GM23248 (cell line): ENCODE measurements around the gene CCDC187. TPM values are rescaled to one million over a fixed set of nuclear protein-coding genes. Genes with fewer than 3 reads are reported as not detected.

ENCODE experiments used
- DNase-seq: peaks from one replicate; pipeline ENCODE4 v3.0.0-alpha.2; 2015
- H2AFZ ChIP-seq: fragments of 200-600 bp; sonication (generic); 2 replicates; pipeline ENCODE4 v1.6.1; 2016; ENCODE audit warnings: antibody characterized with exemption
- H3F3A ChIP-seq: fragments of 200-600 bp; sonication (generic); 2 replicates; pipeline ENCODE4 v1.6.1; 2016; ENCODE audit warnings: mild to moderate bottlenecking, antibody characterized with exemption, mixed run types; ENCODE audit not compliant: insufficient read depth
- H3K27ac ChIP-seq: fragments of 200-600 bp; sonication (generic); 2 replicates; pipeline ENCODE4 v1.5.1; 2016; ENCODE audit warnings: mild to moderate bottlenecking
- H3K27me3 ChIP-seq: fragments of 200-600 bp; sonication (generic); replicated peaks from 2 replicates; pipeline ENCODE4 v1.6.1; 2016; ENCODE audit warnings: mild to moderate bottlenecking; ENCODE audit not compliant: insufficient read depth
- H3K36me3 ChIP-seq: fragments of 200-600 bp; sonication (generic); 2 replicates; pipeline ENCODE4 v1.6.1; 2016; ENCODE audit warnings: low read depth, mild to moderate bottlenecking
- H3K4me1 ChIP-seq: fragments of 200-600 bp; sonication (generic); 2 replicates; pipeline ENCODE4 v1.6.1; 2016; ENCODE audit warnings: mild to moderate bottlenecking; ENCODE audit not compliant: insufficient read depth
- H3K4me2 ChIP-seq: fragments of 200-600 bp; sonication (generic); one replicate; pipeline ENCODE4 v1.6.1; 2016; ENCODE audit warnings: mild to moderate bottlenecking; ENCODE audit not compliant: unreplicated experiment
- H3K4me3 ChIP-seq: fragments of 200-600 bp; sonication (generic); 2 replicates; pipeline ENCODE4 v1.5.1; 2016; ENCODE audit warnings: mild to moderate bottlenecking
- H3K79me2 ChIP-seq: fragments of 200-600 bp; sonication (generic); 2 replicates; pipeline ENCODE4 v1.6.1; 2016; ENCODE audit warnings: mild to moderate bottlenecking; ENCODE audit not compliant: insufficient read depth
- H3K9ac ChIP-seq: fragments of 200-600 bp; sonication (generic); 2 replicates; pipeline ENCODE4 v1.6.1; 2016; ENCODE audit warnings: mild to moderate bottlenecking
- H3K9me2 ChIP-seq: fragments of 200-600 bp; sonication (generic); 2 replicates; pipeline ENCODE4 v1.6.1; 2016; ENCODE audit warnings: mixed run types, mild to moderate bottlenecking, moderate library complexity; ENCODE audit not compliant: insufficient read depth
- H3K9me3 ChIP-seq: fragments of 200-600 bp; sonication (generic); one replicate; pipeline ENCODE4 v1.6.1; 2017; ENCODE audit warnings: low read depth
- H4K20me1 ChIP-seq: fragments of 200-600 bp; sonication (generic); 2 replicates; pipeline ENCODE4 v1.6.0; 2016; ENCODE audit not compliant: insufficient read depth
- EZH2 ChIP-seq: fragments of 200-600 bp; sonication (generic); IDR thresholded peaks from 2 replicates; pipeline ENCODE4 v1.6.1; 2018; ENCODE audit warnings: antibody characterized with exemption, mild to moderate bottlenecking; ENCODE audit not compliant: insufficient read depth, poor library complexity, severe bottlenecking
- EZH2phosphoT487 ChIP-seq: fragments of 200-600 bp; sonication (generic); IDR thresholded peaks from 2 replicates; pipeline ENCODE4 v1.6.1; 2018; ENCODE audit warnings: antibody characterized with exemption, moderate library complexity, mild to moderate bottlenecking, low read depth; ENCODE audit not compliant: insufficient read depth
- WGBS, 2 experiments: methylation state at CpG; one replicate each; pipeline ENCODE4 v1.1.6; 2015 to 2017; ENCODE audit warnings: low lambda C conversion rate in 2 of 2, low coverage in 1 of 2; ENCODE audit errors: missing lambda C conversion rate in 2 of 2; 5-methylcytosine and 5-hydroxymethylcytosine counted together
- in situ Hi-C: fragments of 300-500 bp; cut with MboI; formaldehyde crosslinking; loops from 2 replicates; pipeline ENCODE4 v1.15.0; 2020
- polyA plus RNA-seq: library from polyadenylated mRNA; unstranded; fragments of >200 nt; fragmentation: Nextera tagmentation; extraction: Ambion mirVana; gene quantifications from 2 replicates; pipeline ENCODE4 v1.2.1, GENCODE V29; 2016
- total RNA-seq: library from RNA; depleted of rRNA; stranded (reverse); fragments of >200 nt; shearing (Covaris generic); gene quantifications from 2 replicates; pipeline ENCODE4 v1.2.3, GENCODE V29; 2014

CCDC187 gene
- total and polyA plus RNA-seq, 2 experiments from 2014 or later: not detected

DNA sequence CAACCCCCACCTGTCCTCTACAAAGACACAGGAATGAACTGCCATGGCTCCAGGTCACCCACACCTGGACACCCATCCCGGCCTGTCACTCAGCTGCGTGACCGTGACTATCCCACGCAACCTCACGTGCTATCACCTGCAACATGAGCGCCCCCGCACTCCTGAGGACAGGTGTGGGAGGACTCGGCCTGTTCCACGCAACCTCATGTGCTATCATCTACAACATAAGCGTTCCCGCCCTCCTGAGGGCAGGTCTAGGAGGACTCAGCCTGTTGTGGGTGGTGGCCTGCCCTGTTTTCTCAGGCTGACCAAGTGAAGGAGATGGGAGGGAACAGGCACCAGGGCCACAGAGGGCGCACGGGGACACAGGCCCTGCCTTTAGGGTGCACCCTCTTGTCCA, 62.4 kb downstream of the CCDC187 start:
- H2AFZ ChIP-seq: no peak overlapping the region
- in situ Hi-C loops: no loop called here
- no peaks in the 10 kb centered on the region for H3K9me3 ChIP-seq
- H3K79me2 ChIP-seq: peaks cover 52% of the 10 kb centered on the region
- H3K9me2 ChIP-seq: no peaks in the 10 kb centered on the region
- H3F3A ChIP-seq: no peaks in the 10 kb centered on the region
- H4K20me1 ChIP-seq: no peaks in the 10 kb centered on the region
- TF ChIP-seq EZH2 (no peak), EZH2phosphoT487 (no peak)
- H3K27ac ChIP-seq: no peak overlapping the region
- H3K9ac ChIP-seq: no peak overlapping the region
- H3K27me3 ChIP-seq: no peaks in the 10 kb centered on the region
- no peak overlapping the region for H3K4me3 ChIP-seq
- DNase-seq: no peak
- H3K4me1 ChIP-seq: peaks cover 11% of the 10 kb centered on the region
- 94 to 96% methylated on average over 12 to 13 of the region's 13 CpGs for WGBS, 2 experiments
- no peak overlapping the region for H3K4me2 ChIP-seq
- H3K36me3 ChIP-seq: no peaks in the 10 kb centered on the region

DNA sequence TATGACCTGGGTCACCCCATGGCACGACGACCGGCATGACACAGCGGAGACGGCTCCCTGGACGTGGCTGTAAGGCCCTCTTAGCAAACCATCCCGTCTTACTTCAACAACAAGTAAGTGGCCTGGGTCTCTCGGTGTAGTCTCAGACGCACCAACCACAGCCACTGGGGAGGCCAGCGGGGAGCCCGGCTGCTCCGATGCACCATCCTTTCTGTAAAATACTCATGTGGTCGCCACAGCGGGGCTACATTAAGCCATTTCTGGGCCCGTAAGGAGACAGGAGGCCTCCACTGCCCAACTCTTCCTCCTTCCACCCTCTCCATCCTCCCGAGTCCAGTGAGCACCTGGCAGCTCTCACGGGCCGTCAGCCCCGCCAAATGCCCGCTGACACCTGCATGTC, 63.0 kb downstream of the CCDC187 start:
- H3K9me3 ChIP-seq: no peaks in the 10 kb centered on the region
- no peak overlapping the region for H3K4me2 ChIP-seq
- no peaks in the 10 kb centered on the region for H3K36me3 ChIP-seq
- TF ChIP-seq EZH2phosphoT487 (no peak), EZH2 (no peak)
- H4K20me1 ChIP-seq: no peaks in the 10 kb centered on the region
- peaks cover 11% of the 10 kb centered on the region for H3K4me1 ChIP-seq
- H2AFZ ChIP-seq: no peak overlapping the region
- H3K9ac ChIP-seq: no peak overlapping the region
- peaks cover 52% of the 10 kb centered on the region for H3K79me2 ChIP-seq
- no peaks in the 10 kb centered on the region for H3F3A ChIP-seq
- H3K27me3 ChIP-seq: no peaks in the 10 kb centered on the region
- in situ Hi-C loops: no loop called here
- DNase-seq: no peak
- H3K4me3 ChIP-seq: no peak overlapping the region
- H3K27ac ChIP-seq: no peak overlapping the region
- H3K9me2 ChIP-seq: no peaks in the 10 kb centered on the region
- WGBS, 2 experiments: 92 to 94% methylated on average over 20 of the region's 20 CpGs

DNA sequence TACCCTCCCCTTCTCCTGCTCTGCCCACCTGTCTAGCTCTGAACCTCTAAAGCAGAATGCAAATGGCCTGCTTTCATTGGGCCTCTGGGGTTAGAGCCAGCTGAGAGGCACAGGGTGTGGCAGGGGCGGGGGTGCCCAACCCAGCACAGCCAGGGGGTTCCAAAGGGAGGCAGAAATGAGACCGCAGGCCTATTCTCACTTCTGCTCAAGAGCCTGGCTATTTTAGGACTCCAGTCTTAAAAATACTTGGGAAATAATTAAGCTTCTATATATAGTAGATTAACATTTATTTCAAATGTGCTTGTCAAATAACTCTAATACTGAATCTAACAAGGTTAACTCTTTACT, 63.9 kb downstream of the CCDC187 start:
- Histone ChIP-seq H3K79me2 (peaks cover 49% of the 10 kb centered on the region), H3K4me2 (no peak overlapping the region), H3F3A (no peaks in the 10 kb centered on the region), H3K27ac (no peak overlapping the region), H3K9me2 (no peaks in the 10 kb centered on the region), H3K36me3 (no peaks in the 10 kb centered on the region), H3K27me3 (no peaks in the 10 kb centered on the region), H4K20me1 (no peaks in the 10 kb centered on the region), H3K9ac (no peak overlapping the region), H3K4me3 (no peak overlapping the region), H3K9me3 (no peaks in the 10 kb centered on the region), H3K4me1 (peaks cover 11% of the 10 kb centered on the region), H2AFZ (no peak overlapping the region)
- in situ Hi-C loops: no loop called here
- no peak for DNase-seq
- WGBS, 2 experiments: 50 to 63% methylated on average over 2 of the region's 2 CpGs
- TF ChIP-seq EZH2: no peak
- no peak for TF ChIP-seq EZH2phosphoT487

DNA sequence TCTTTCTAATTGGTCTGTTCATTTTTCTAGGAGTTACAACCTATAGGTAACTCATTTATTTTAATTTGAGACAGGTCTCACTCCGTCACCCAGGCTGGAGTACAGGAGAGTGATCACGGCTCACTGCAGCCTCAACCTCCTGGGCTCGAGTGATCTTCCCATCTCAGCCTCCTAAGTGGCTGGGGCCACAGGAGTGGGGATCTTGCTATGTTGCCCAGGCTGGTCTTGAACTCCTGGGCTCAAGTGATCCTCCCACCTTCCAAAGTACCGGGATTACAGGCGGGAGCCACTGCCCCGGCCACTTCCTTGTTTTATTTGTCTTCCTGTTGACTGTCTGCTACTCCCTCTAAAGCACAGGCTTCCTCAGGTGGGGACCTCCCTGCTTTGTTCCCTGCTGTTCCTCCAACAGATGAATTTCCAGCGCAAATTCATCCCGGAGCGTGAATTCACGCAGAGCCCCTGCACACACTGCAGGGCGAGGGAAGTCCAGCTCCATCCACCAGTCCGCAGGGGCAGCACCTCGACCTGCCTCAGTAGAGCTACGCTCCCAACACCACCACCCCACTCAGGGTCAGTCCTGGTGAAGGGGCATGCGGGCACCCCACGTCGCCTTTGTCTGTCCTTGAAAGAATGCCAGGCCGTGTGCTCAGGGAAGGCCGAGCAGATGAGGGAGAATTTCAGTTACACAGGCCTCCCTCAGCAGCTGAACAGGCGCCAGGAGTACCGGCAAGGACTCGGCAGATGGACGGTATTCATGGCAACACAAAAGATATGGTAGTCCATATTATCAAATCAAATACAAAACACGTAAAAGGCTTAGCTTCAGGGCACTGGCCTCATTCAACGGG, 64.5 kb downstream of the CCDC187 start:
- no peak overlapping the region for H3K9ac ChIP-seq

More for the DNA sequence above, 64.5 kb downstream of the CCDC187 start:
- 85 to 87% methylated on average over 25 of the region's 25 CpGs for WGBS, 2 experiments
- no peak overlapping the region for H2AFZ ChIP-seq
- no peak overlapping the region for H3K27ac ChIP-seq
- no peaks in the 10 kb centered on the region for H4K20me1 ChIP-seq
- in situ Hi-C loops: no loop called here
- no peaks in the 10 kb centered on the region for H3K9me3 ChIP-seq
- peaks cover 6% of the 10 kb centered on the region for H3K4me1 ChIP-seq
- TF ChIP-seq EZH2 (no peak), EZH2phosphoT487 (no peak)
- H3K36me3 ChIP-seq: no peaks in the 10 kb centered on the region
- no peaks in the 10 kb centered on the region for H3F3A ChIP-seq
- H3K4me3 ChIP-seq: no peak overlapping the region
- DNase-seq: no peak
- no peak overlapping the region for H3K4me2 ChIP-seq
- H3K79me2 ChIP-seq: peaks cover 43% of the 10 kb centered on the region
- no peaks in the 10 kb centered on the region for H3K27me3 ChIP-seq
- no peaks in the 10 kb centered on the region for H3K9me2 ChIP-seq
